ENCODE measurements around the gene CELA2A.

GRCh38 chr1:15423355-15424077 lies 33.0 kb upstream of the CELA2A start:
- no peak for TF ChIP-seq CTCF (IDR thresholded peaks at IDR 0.05)
- no peak for TF ChIP-seq JUN (IDR thresholded peaks at IDR 0.05)
- TF ChIP-seq EP300 (IDR thresholded peaks at IDR 0.05), result no peak
- no peak for TF ChIP-seq NR3C1 (IDR thresholded peaks at IDR 0.05)
- TF ChIP-seq FOSB (CRISPR knock-in tag; IDR thresholded peaks at IDR 0.05), result no peak
- no peak for TF ChIP-seq POLR2A (IDR thresholded peaks at IDR 0.05; ENCODE audit: low read length)
- no peak for TF ChIP-seq RAD21 (conservative IDR thresholded peaks at IDR 0.05 in 1 of 2, IDR thresholded peaks at IDR 0.05 in 1 of 2)
- 0 out of 2 replicates have a peak, but pooled peaks have one; percentile 74 for TF ChIP-seq HDAC2 (IDR thresholded peaks at IDR 0.05)
- TF ChIP-seq NPAS2 (CRISPR knock-in tag; IDR thresholded peaks at IDR 0.05; ENCODE audit: borderline replicate concordance), result no peak
- TF ChIP-seq RCOR1 (IDR thresholded peaks at IDR 0.05; ENCODE audit: low read depth, low read length), result no peak
- no peak for TF ChIP-seq EHMT2 (IDR thresholded peaks at IDR 0.05; ENCODE audit: low read depth)

All from A549 (cell line).